Type B pancreatic cell (in vitro differentiated cells): ENCODE results near the gene RELB. TPM values are rescaled to one million over a fixed set of nuclear protein-coding genes. Genes with fewer than 3 reads are reported as not detected.

ENCODE experiments used
- DNase-seq: peaks from one replicate; pipeline ENCODE4 v3.0.0; 2021; ENCODE audit warnings: mixed read lengths; ENCODE audit not compliant: unreplicated experiment; ENCODE audit errors: extremely low spot score
- H3K27ac Mint-ChIP-seq: 2 replicates; pipeline ENCODE4 v1.8.0; 2021; ENCODE audit warnings: mild to moderate bottlenecking, mixed read lengths
- H3K27me3 Mint-ChIP-seq: 2 replicates; pipeline ENCODE4 v1.8.0; 2021; ENCODE audit warnings: mixed read lengths
- H3K36me3 Mint-ChIP-seq: 2 replicates; pipeline ENCODE4 v1.8.0; 2021; ENCODE audit warnings: mixed read lengths
- H3K4me1 Mint-ChIP-seq: one replicate; pipeline ENCODE4 v1.8.0; 2021; ENCODE audit warnings: mixed read lengths; ENCODE audit not compliant: unreplicated experiment
- H3K4me3 Mint-ChIP-seq: 2 replicates; pipeline ENCODE4 v1.8.0; 2021; ENCODE audit warnings: mild to moderate bottlenecking, mixed read lengths
- H3K9me3 Mint-ChIP-seq: 2 replicates; pipeline ENCODE4 v1.8.0; 2021; ENCODE audit warnings: mixed read lengths
- total RNA-seq: library from RNA; stranded (reverse); gene quantifications from 2 replicates; pipeline ENCODE4 v1.2.1, GENCODE V29; 2021; ENCODE audit warnings: low replicate concordance
- TF ChIP-seq, protein P1 (sequence below): fragments of 200-600 bp; sonication (generic); conservative IDR thresholded peaks from 2 replicates; pipeline ENCODE4 v1.5.0; 2021; ENCODE audit warnings: antibody characterized with exemption, mild to moderate bottlenecking

The RELB gene
- total RNA-seq, 1 donor from 2014 or later = 6.9 TPM

DNA sequence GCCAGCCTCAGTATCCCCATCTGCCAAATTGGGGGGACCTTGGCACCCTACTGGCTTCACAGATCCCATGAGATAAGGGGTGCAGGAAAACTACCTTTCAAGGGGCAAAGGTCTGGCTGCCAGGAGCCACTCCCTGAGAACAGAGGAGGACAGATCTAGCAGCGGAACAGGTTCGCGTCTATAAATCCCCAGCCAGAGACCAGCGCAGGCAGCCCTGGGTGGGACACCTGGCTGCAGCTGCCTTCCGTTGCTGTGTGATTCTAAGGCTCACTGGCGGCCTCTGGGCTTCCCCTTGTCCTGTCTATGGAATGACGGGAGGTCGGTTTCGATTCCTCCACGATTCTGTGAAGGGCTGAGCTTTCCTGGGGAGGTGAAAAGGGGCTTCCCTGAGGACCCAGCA is 7.3 kb downstream of the RELB start:
- TF ChIP-seq, protein P1, sequence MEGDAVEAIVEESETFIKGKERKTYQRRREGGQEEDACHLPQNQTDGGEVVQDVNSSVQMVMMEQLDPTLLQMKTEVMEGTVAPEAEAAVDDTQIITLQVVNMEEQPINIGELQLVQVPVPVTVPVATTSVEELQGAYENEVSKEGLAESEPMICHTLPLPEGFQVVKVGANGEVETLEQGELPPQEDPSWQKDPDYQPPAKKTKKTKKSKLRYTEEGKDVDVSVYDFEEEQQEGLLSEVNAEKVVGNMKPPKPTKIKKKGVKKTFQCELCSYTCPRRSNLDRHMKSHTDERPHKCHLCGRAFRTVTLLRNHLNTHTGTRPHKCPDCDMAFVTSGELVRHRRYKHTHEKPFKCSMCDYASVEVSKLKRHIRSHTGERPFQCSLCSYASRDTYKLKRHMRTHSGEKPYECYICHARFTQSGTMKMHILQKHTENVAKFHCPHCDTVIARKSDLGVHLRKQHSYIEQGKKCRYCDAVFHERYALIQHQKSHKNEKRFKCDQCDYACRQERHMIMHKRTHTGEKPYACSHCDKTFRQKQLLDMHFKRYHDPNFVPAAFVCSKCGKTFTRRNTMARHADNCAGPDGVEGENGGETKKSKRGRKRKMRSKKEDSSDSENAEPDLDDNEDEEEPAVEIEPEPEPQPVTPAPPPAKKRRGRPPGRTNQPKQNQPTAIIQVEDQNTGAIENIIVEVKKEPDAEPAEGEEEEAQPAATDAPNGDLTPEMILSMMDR = no peak
- no peak overlapping the region for H3K4me3 Mint-ChIP-seq
- H3K27ac Mint-ChIP-seq = peak overlapping the region; percentile 55
- H3K36me3 Mint-ChIP-seq = no peaks in the 10 kb centered on the region
- H3K27me3 Mint-ChIP-seq = no peaks in the 10 kb centered on the region
- no peaks in the 10 kb centered on the region for H3K9me3 Mint-ChIP-seq
- H3K4me1 Mint-ChIP-seq = no peaks in the 10 kb centered on the region
- DNase-seq = no peak

- H3K4me3 Mint-ChIP-seq = no peak overlapping the region
- DNase-seq = no peak
- H3K27me3 Mint-ChIP-seq = no peaks in the 10 kb centered on the region
- TF ChIP-seq, protein P1 = no peak
- no peaks in the 10 kb centered on the region for H3K4me1 Mint-ChIP-seq
- no peak overlapping the region for H3K27ac Mint-ChIP-seq
- no peaks in the 10 kb centered on the region for H3K36me3 Mint-ChIP-seq
- no peaks in the 10 kb centered on the region for H3K9me3 Mint-ChIP-seq
Measured at GRCh38 chr19:45009625-45010255, 8.5 kb downstream of the RELB start.

- no peak for DNase-seq
- Mint-ChIP-seq H3K4me3 (no peak overlapping the region), H3K4me1 (no peaks in the 10 kb centered on the region), H3K36me3 (no peaks in the 10 kb centered on the region), H3K27ac (no peak overlapping the region), H3K27me3 (no peaks in the 10 kb centered on the region), H3K9me3 (no peaks in the 10 kb centered on the region)
- TF ChIP-seq, protein P1 = no peak
Measured at GRCh38 chr19:45010306-45010705, 9.0 kb downstream of the RELB start.

DNA sequence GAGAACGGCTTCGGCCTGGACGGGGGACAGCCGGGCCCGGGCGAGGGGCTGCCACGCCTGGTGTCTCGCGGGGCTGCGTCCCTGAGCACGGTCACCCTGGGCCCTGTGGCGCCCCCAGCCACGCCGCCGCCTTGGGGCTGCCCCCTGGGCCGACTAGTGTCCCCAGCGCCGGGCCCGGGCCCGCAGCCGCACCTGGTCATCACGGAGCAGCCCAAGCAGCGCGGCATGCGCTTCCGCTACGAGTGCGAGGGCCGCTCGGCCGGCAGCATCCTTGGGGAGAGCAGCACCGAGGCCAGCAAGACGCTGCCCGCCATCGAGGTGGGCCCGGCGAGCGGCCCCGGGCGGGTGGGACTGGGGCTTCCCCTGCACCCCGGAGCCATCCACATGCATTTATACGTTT is 10.7 kb downstream of the RELB start:
- Mint-ChIP-seq H3K9me3 (no peaks in the 10 kb centered on the region), H3K27me3 (no peaks in the 10 kb centered on the region), H3K4me3 (no peak overlapping the region), H3K36me3 (no peaks in the 10 kb centered on the region), H3K27ac (no peak overlapping the region), H3K4me1 (peaks cover under 1% of the 10 kb centered on the region)
- TF ChIP-seq, protein P1 = no peak
- no peak for DNase-seq

DNA sequence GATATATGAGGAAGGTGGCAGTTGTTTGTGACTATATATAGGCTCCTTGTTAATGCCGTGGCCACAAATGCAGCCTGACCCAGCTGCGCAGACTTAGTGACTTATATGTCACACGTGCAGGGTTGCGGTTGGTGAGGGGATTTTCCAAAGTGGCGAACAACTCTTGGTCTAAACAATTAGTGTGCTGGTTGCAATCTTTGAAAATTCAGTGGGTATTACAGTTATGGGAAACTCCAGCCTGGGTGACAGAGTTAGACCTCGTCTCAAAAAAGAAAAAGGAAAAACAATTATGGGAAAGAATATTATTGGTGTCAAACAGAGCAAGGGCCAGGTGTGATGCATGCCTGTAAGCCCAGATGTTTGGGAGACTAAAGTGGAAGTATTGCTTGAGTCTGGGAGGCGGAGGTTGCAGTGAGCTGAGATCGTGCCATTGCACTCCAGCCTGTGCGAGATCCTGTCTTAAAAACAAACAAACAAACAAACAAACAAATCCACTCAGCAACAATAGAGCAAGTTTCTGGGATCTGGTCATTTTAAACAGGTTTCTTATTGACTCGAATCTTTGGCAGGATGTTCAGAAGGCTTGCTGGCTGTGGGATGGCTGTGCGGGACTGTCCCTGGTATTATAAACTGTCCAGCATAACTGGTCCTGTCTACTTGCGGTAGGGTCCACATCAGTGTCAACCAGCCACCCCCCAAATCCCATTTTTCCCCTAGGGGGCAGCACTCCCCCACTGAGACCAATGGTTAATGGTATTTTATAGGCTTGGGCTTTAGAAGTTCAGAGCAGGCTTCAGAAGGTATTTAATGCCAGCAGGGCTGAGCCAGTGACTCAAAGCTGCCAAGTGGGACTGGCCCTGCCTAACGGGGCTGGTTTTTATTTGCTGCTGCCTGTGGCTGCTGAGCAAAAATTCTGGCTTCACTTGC is 15.4 kb downstream of the RELB start:
- DNase-seq = no peak
- peak overlapping the region; percentile 48 for H3K27ac Mint-ChIP-seq
- TF ChIP-seq, protein P1 = peak; percentile 78
- no peaks in the 10 kb centered on the region for H3K9me3 Mint-ChIP-seq
- H3K4me3 Mint-ChIP-seq = no peak overlapping the region
- peaks cover 3% of the 10 kb centered on the region for H3K4me1 Mint-ChIP-seq
- H3K27me3 Mint-ChIP-seq = no peaks in the 10 kb centered on the region
- no peaks in the 10 kb centered on the region for H3K36me3 Mint-ChIP-seq
